Cerebellar cortex (tissue), 1 donor: ENCODE data around the gene SH2D3C.

Source experiments
- DNase-seq: peaks from one replicate; pipeline ENCODE4 v3.0.0-alpha.2; 2015; ENCODE audit warnings: low spot score

SH2D3C gene

GRCh38 chr9:127806871-127807270, 28.4 kb upstream of the SH2D3C start:
- no peak for DNase-seq

DNA sequence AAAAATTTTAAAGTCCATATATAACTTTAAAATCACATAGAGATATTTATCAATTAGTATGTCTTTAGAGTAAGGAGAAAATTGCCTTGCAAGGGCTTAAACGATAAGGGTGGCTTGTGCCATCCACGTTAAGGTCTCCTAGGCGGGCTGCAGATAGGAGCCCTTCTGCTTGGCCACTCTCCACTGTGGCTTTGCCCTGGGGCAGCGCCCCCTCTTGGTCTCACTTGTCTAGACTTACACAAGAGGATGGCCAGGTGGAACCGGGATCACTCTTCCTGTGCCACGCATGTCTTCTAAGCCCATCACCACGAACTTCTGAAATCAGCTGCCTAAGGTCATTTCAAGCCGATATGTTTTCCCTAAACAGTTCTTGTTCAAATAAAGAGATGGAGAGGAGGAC, 27.2 kb upstream of the SH2D3C start:
- DNase-seq, result no peak

GRCh38 chr9:127803507-127804352, 25.3 kb upstream of the SH2D3C start:
- DNase-seq, result peak; percentile 61

GRCh38 chr9:127802576-127803443, 24.3 kb upstream of the SH2D3C start, which contains the start of gene FPGS:
FPGS (plus strand) TSS chr9:127802882; CDS start chr9:127802925, 43 bp downstream.
- DNase-seq, result peak; percentile 84

DNA sequence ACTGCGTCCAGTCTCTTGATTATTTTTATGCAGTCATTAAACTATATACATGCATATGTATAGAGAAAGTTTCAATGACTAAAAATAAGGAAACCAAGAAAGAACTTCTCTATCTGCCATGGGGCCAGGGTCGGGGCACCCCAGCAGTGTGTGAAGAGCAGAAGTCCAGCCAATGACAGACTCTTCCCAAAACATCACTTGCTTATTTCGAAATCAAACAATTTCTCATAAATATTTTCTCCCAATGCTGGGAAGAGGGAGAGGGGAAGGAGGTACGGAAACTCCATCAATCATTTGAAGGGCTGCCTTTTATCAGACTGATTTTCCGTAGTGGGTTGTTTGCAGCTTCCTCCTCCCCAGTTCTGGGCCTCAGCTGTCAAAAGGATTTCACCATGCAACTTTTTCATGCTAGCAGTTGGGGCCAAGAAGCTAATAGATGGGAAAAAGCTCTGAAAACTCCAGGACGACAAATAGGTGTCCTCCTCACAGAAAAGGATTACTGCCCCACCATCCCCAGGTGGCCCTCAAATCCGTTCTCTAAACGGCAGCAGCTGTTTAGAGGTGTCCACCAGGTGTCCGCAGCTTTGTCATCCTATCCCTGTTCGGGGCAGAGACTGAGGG, 23.6 kb upstream of the SH2D3C start:
- no peak for DNase-seq

DNA sequence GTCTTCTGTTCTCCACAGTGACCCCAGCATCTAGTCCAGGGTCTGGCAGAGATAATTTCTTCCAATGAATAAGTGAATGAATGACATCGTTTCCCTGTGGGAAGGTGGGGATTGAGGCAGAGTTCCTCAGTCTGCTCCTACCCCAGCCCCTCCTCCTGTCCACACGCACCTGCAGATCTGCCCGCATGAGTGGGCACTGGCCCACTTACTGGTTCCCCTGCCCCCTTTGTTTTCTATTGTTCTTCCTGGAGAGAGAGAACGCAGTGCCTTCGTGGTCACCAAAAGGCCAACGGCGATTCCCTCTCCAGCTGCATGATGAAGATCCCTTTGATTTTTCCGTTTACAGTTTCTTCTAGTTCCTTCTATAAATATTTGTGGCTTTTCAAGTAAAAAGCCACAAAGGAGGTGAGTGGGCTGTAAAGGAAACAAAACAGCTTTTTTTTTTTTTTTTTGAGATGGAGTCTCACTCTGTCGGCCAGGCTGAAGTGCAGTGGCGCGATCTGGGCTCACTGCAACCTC, 18.4 kb upstream of the SH2D3C start:
- no peak for DNase-seq

DNA sequence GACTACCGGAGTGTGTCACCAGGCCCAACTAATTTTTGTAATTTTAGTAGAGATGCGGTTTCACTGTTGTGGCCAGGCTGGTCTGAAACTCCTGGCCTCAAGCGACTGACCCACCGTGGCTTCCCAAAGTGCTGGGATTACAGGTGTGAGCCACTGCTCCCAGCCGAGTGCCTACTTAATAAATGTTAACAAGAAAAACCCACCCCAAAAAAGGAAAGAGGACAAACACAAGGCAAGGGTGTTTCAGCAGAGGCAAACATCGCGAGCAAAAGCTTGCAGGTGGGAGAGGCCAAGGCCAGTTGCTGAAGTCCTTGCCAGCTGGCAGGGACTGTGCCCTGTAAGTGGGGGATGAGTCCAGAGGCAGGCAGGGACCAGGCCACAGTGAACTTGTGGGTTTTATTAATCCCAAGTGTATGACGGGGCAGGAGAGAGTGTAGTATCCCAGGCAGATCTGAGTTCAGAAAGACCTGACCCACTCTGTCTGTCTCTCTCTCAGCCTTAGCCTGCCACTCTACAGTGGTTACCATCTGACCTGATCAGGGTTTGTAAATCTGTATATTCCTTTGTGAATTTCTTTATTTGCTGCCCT, 17.9 kb upstream of the SH2D3C start:
- no peak for DNase-seq

DNA sequence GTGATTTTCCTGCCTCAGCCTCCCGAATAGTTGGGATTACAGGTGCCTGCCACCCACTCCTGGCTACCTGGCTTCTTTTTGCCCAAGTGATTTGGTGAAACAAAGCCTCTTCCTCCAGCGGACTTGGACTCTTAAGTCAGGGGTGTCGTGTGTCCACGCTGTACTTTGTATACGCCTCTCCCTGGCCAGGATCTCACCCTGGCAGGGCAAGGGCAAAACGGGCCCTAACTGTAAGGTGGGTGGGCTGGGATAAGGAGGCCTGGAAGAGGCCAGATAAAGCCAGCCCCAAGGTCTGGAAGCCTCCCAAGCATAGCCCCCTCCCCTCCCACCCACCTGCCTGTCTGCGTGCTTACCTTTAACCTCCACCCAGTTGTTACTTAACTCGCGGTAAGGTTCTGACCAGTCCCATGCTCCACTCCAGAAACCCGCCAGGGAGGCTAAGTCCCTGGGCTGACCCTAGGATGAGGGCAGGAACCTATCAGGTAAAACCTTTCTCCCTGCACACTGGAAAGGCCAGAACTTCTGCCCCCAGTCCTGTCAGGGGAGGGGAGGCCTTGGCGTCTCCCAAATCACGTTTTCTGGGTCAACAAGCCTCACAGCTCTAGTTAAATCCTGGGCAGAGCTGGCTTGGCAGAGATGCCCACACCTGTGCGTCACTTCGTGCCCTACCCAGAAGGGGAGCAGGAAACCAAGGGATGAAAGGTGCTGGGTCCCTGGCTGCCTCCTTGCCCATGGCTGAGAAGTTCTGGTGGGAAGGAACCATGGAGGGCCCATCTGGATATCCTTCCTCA, 15.7 kb upstream of the SH2D3C start:
- DNase-seq, result no peak

DNA sequence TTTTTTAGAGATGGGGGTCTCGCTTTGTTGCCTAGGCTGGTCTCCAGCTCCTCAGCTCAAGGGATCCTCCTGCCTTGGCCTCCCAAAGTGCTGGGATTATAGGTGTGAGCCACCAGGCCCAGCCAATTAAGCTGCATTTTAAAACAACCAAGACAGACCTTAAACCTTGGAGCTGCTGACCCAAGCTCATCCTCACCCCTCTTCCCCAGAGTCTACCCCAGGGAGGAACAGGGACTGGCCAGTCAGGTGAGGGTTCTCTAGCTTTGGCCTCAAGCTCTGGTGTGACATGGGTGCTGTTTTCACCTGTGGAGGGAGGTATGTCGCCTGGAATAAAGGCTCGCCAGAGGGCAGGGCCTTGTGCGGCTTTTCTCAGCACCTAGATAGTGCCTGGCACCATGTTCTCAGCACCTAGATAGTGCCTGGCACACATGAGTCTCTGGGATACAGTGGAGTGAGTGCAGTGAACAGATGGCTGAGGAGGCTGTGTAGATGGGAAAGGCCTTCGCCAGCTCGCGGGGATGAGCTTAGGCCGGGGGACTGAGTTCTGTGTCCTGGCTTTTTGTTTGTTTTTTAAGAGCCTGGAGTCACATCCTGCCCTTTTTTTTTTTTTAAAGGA, 14.7 kb upstream of the SH2D3C start:
- DNase-seq, result peak; percentile 87

DNA sequence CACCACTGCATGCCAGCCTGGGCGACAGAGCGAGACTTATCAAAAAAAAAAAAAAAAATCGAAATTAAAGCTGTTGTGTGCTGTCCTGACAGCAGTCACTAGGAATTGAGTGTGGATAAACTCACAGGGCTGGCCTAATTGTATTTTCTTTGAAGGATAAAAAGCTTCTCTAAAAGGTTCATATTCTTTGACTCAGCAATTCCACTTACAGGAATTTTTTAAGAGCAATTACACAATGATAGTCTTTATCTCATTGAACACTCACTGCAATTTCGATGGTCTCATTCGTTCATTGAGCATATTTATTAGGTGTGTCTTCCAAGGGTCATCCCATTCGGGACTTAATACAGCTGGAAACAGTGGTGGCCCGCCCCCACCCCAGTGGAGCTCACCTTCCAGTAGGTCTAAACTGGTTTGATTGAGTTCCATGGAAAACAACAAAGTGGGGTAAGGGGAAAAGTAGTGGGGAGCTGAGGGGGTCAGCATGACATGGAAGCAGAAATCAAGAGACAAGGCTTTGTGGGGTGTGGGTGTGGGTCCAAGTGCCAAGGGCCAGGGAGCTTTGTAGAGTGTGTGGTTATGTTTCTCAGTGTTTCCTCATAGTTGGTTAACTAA, 14.1 kb upstream of the SH2D3C start:
- no peak for DNase-seq

GRCh38 chr9:127791085-127791484, 12.6 kb upstream of the SH2D3C start:
- DNase-seq, result no peak

DNA sequence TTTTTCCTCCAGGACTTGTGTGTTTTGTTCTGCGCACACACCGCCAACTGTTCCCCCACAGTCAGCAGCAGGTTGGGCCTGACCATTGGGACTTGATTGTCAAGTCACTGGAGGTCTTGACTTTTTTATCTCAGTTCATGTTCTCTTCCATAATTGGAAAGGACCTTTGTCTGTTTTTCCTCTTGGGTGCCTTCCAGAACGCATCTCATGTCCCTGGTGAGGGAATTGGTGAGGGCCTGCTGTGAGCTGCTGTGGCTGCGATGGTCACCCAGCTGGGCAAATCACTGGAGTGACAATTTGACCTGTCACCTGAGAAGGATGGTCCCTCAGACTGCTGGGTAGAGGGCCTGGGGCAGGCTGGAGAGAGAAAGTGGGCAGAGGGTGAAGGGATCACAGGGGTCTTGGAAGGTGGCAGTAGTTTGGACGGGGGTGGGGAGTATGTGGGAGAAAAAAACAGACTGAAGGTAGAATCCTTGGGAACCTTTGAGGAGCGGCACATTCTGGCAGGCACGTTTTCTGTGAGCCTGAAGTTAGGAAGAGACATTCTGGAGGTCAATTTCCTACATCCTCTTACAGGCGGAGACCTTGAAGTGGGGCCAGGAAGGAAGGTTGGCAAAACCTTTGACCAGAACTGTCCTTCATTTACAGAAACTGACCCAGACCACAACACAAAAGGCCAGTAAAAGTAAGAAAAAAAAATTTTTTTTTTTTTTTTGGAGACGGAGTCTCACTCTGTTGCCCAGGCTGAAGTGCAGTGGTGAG, 11.8 kb upstream of the SH2D3C start:
- no peak for DNase-seq

DNA sequence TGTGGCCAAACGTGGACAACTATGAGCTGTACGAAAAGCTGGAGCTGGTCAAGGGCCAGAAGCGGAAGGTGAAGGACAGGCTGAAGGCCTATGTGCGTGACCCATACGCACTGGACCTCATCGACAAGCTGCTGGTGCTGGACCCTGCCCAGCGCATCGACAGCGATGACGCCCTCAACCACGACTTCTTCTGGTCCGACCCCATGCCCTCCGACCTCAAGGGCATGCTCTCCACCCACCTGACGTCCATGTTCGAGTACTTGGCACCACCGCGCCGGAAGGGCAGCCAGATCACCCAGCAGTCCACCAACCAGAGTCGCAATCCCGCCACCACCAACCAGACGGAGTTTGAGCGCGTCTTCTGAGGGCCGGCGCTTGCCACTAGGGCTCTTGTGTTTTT, 10.7 kb upstream of the SH2D3C start:
- no peak for DNase-seq

GRCh38 chr9:127788337-127789011, 10.0 kb upstream of the SH2D3C start:
- DNase-seq, result no peak

DNA sequence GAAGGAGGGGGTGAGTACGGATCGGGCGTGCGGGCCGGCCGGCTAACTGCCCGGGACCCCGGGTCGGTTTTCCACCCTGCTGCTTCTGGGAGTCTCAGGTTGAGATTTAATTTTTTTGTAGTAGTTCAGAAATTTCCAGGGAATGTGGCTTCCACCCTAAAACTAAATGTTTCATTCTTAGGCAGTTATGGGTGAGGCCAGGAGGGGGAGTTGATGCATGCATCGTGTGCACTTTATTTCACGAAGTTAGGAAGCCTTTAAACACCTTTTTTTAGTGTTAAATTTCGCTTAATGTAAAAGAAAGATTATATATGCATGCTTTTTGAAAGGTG, 8.3 kb upstream of the SH2D3C start:
- DNase-seq, result no peak

GRCh38 chr9:127785933-127786772, 7.7 kb upstream of the SH2D3C start, which contains the start of gene CDK9:
CDK9 (plus strand) TSS chr9:127786034; CDS start chr9:127786149, 115 bp downstream.
- peak; percentile 82 for DNase-seq

GRCh38 chr9:127785023-127785932, 6.8 kb upstream of the SH2D3C start:
- DNase-seq, result peak; percentile 80
